ENCODE measurements around the gene NPTXR. TPM values are rescaled to one million over a fixed set of nuclear protein-coding genes. Genes with fewer than 3 reads are reported as not detected.

NPTXR gene
- polyA plus RNA-seq, 4 donors, result 0.22 to 5.3 (median 2.2) TPM

GRCh38 chr22:38776086-38776485 lies 67.7 kb downstream of the NPTXR start:
- Histone ChIP-seq H3K27ac (ENCODE audit: low read depth in 1 of 3, low read length in 2 of 3) (no peak overlapping the region), H3K4me1 (ENCODE audit: control insufficient read depth in 3 of 3, insufficient read depth in 2 of 3, low read depth in 1 of 3, low read length in 2 of 3) (no peaks in the 10 kb centered on the region), H3K36me3 (ENCODE audit: control insufficient read depth in 3 of 3, insufficient read depth in 2 of 3, low read depth in 1 of 3, low read length in 3 of 3) (peaks cover 0 to 35% (median 0%) of the 10 kb centered on the region in 3 donors), H3K9me3 (ENCODE audit: control insufficient read depth in 2 of 2, insufficient read depth in 1 of 2, low read depth in 1 of 2, low read length in 1 of 2) (no peaks in the 10 kb centered on the region), H3K27me3 (ENCODE audit: control insufficient read depth in 3 of 3, insufficient read depth in 3 of 3, low read length in 3 of 3) (no peaks in the 10 kb centered on the region), H3K4me3 (ENCODE audit: low read depth in 1 of 3, low read length in 3 of 3) (no peak overlapping the region)
- DNase-seq (no peak), FAIRE-seq (no peak)
- WGBS, 3 donors, result 62 to 73% (median 71%) methylated on average over 6 of the region's 6 CpGs

GRCh38 chr22:38775656-38776055 lies 68.2 kb downstream of the NPTXR start:
- no peak overlapping the region for H3K4me3 ChIP-seq (ENCODE audit: low read depth in 1 of 3, low read length in 3 of 3)
- no peaks in the 10 kb centered on the region for H3K27me3 ChIP-seq (ENCODE audit: control insufficient read depth in 3 of 3, insufficient read depth in 3 of 3, low read length in 3 of 3)
- H3K9me3 ChIP-seq (ENCODE audit: control insufficient read depth in 2 of 2, insufficient read depth in 1 of 2, low read depth in 1 of 2, low read length in 1 of 2), result no peaks in the 10 kb centered on the region
- no peaks in the 10 kb centered on the region for H3K4me1 ChIP-seq (ENCODE audit: control insufficient read depth in 3 of 3, insufficient read depth in 2 of 3, low read depth in 1 of 3, low read length in 2 of 3)
- H3K27ac ChIP-seq (ENCODE audit: low read depth in 1 of 3, low read length in 2 of 3), result no peak overlapping the region
- peaks cover 0 to 31% (median 0%) of the 10 kb centered on the region in 3 donors for H3K36me3 ChIP-seq (ENCODE audit: control insufficient read depth in 3 of 3, insufficient read depth in 2 of 3, low read depth in 1 of 3, low read length in 3 of 3)
- 72 to 81% (median 76%) methylated on average over 13 of the region's 13 CpGs for WGBS, 3 donors
- DNase-seq (no peak), FAIRE-seq (no peak)

- no peaks in the 10 kb centered on the region for H3K4me1 ChIP-seq (ENCODE audit: control insufficient read depth in 3 of 3, insufficient read depth in 2 of 3, low read depth in 1 of 3, low read length in 2 of 3)
- H3K4me3 ChIP-seq (ENCODE audit: low read depth in 1 of 3, low read length in 3 of 3), result no peak overlapping the region
- H3K36me3 ChIP-seq (ENCODE audit: control insufficient read depth in 3 of 3, insufficient read depth in 2 of 3, low read depth in 1 of 3, low read length in 3 of 3), result peaks cover 0 to 20% (median 0%) of the 10 kb centered on the region in 3 donors
- FAIRE-seq, result no peak
- 78 to 81% (median 79%) methylated on average over 11 of the region's 11 CpGs for WGBS, 3 donors
- DNase-seq, result no peak
- no peaks in the 10 kb centered on the region for H3K27me3 ChIP-seq (ENCODE audit: control insufficient read depth in 3 of 3, insufficient read depth in 3 of 3, low read length in 3 of 3)
- no peak overlapping the region for H3K27ac ChIP-seq (ENCODE audit: low read depth in 1 of 3, low read length in 2 of 3)
- H3K9me3 ChIP-seq (ENCODE audit: control insufficient read depth in 2 of 2, insufficient read depth in 1 of 2, low read depth in 1 of 2, low read length in 1 of 2), result no peaks in the 10 kb centered on the region
These were observed 69.2 kb downstream of the NPTXR start for GRCh38 chr22:38774496-38775166.

- Histone ChIP-seq H3K36me3 (ENCODE audit: control insufficient read depth in 3 of 3, insufficient read depth in 2 of 3, low read depth in 1 of 3, low read length in 3 of 3) (peaks cover 0 to 9% (median 0%) of the 10 kb centered on the region in 3 donors), H3K27me3 (ENCODE audit: control insufficient read depth in 3 of 3, insufficient read depth in 3 of 3, low read length in 3 of 3) (no peaks in the 10 kb centered on the region), H3K9me3 (ENCODE audit: control insufficient read depth in 2 of 2, insufficient read depth in 1 of 2, low read depth in 1 of 2, low read length in 1 of 2) (no peaks in the 10 kb centered on the region), H3K27ac (ENCODE audit: low read depth in 1 of 3, low read length in 2 of 3) (no peak overlapping the region), H3K4me3 (ENCODE audit: low read depth in 1 of 3, low read length in 3 of 3) (no peak overlapping the region), H3K4me1 (ENCODE audit: control insufficient read depth in 3 of 3, insufficient read depth in 2 of 3, low read depth in 1 of 3, low read length in 2 of 3) (no peaks in the 10 kb centered on the region)
- WGBS, 3 donors, result 93 to 96% (median 94%) methylated on average over 4 of the region's 4 CpGs
- FAIRE-seq, result no peak
- no peak for DNase-seq
These were observed 70.4 kb downstream of the NPTXR start for GRCh38 chr22:38773363-38773946.

DNA sequence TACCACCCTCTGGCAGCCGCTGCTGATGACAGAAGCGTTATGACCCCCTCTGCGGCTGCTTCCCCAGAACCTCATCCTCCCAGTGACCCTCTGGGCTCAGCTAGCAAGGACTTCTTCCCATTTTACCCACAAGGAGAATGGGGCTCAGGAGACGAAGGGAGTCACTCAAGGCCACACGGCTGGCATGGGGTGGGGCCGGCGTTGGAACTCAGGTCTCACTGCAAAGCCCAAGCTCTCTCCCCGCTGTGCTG lies 71.3 kb downstream of the NPTXR start:
- Histone ChIP-seq H3K4me3 (ENCODE audit: low read depth in 1 of 3, low read length in 3 of 3) (no peak overlapping the region), H3K9me3 (ENCODE audit: control insufficient read depth in 2 of 2, insufficient read depth in 1 of 2, low read depth in 1 of 2, low read length in 1 of 2) (no peaks in the 10 kb centered on the region), H3K4me1 (ENCODE audit: control insufficient read depth in 3 of 3, insufficient read depth in 2 of 3, low read depth in 1 of 3, low read length in 2 of 3) (no peaks in the 10 kb centered on the region), H3K36me3 (ENCODE audit: control insufficient read depth in 3 of 3, insufficient read depth in 2 of 3, low read depth in 1 of 3, low read length in 3 of 3) (peaks cover 0 to 4% (median 0%) of the 10 kb centered on the region in 3 donors), H3K27ac (ENCODE audit: low read depth in 1 of 3, low read length in 2 of 3) (no peak overlapping the region), H3K27me3 (ENCODE audit: control insufficient read depth in 3 of 3, insufficient read depth in 3 of 3, low read length in 3 of 3) (no peaks in the 10 kb centered on the region)
- no peak for DNase-seq
- 70 to 82% (median 74%) methylated on average over 8 of the region's 8 CpGs for WGBS, 3 donors
- FAIRE-seq, result no peak

GRCh38 chr22:38770257-38770949 lies 73.4 kb downstream of the NPTXR start:
- DNase-seq (no peak), FAIRE-seq (no peak)
- WGBS, 3 donors, result 89 to 92% (median 89%) methylated on average over 16 of the region's 16 CpGs

More at GRCh38 chr22:38770257-38770949, 73.4 kb downstream of the NPTXR start:
- no peaks in the 10 kb centered on the region for H3K9me3 ChIP-seq (ENCODE audit: control insufficient read depth in 2 of 2, insufficient read depth in 1 of 2, low read depth in 1 of 2, low read length in 1 of 2)
- H3K27ac ChIP-seq (ENCODE audit: low read depth in 1 of 3, low read length in 2 of 3), result no peak overlapping the region
- no peaks in the 10 kb centered on the region for H3K36me3 ChIP-seq (ENCODE audit: control insufficient read depth in 3 of 3, insufficient read depth in 2 of 3, low read depth in 1 of 3, low read length in 3 of 3)
- H3K4me3 ChIP-seq (ENCODE audit: low read depth in 1 of 3, low read length in 3 of 3), result no peak overlapping the region
- H3K27me3 ChIP-seq (ENCODE audit: control insufficient read depth in 3 of 3, insufficient read depth in 3 of 3, low read length in 3 of 3), result no peaks in the 10 kb centered on the region
- no peaks in the 10 kb centered on the region for H3K4me1 ChIP-seq (ENCODE audit: control insufficient read depth in 3 of 3, insufficient read depth in 2 of 3, low read depth in 1 of 3, low read length in 2 of 3)

Other genes with a start within 250 kb of the NPTXR start
- under 1 TPM in 2 of 4 donors, not detected in 2; 0.36 to 0.71 TPM for gene FAM227A, start 187.6 kb downstream of the NPTXR start, polyA plus RNA-seq
- 10 to 100 TPM; 17.3 to 39.4 (median 31.9) TPM for gene CBY1, start 187.4 kb downstream of the NPTXR start, polyA plus RNA-seq
- gene TOMM22, start 162.1 kb downstream of the NPTXR start, polyA plus RNA-seq, result 10 to 100 TPM; 42.5 to 82.5 (median 52.0) TPM
- 10 to 100 TPM; 34.6 to 90.5 (median 56.4) TPM for gene JOSD1, start 143.1 kb downstream of the NPTXR start, polyA plus RNA-seq
- gene GTPBP1, start 138.1 kb downstream of the NPTXR start, polyA plus RNA-seq, result 10 to 100 TPM; 13.0 to 60.5 (median 24.0) TPM
- gene SUN2, start 88.0 kb downstream of the NPTXR start, polyA plus RNA-seq, result 10 to 100 TPM; 19.0 to 94.2 (median 43.4) TPM
- 10 to 100 TPM in 2 of 4 donors, 1 to 10 TPM in 2; 9.2 to 17.4 (median 12.8) TPM for gene DNAL4, start 49.9 kb downstream of the NPTXR start, polyA plus RNA-seq
- 10 to 100 TPM in 2 of 4 donors, 1 to 10 TPM in 2; 1.1 to 16.0 (median 9.5) TPM for gene CBX6, start 28.2 kb upstream of the NPTXR start, polyA plus RNA-seq
- gene APOBEC3A, start 113.6 kb upstream of the NPTXR start, polyA plus RNA-seq, result under 1 TPM in 3 of 4 donors, not detected in 1; 0.13 to 0.81 (median 0.37) TPM
- gene APOBEC3B, start 138.3 kb upstream of the NPTXR start, polyA plus RNA-seq, result 1 to 10 TPM; 3.5 to 5.8 (median 4.6) TPM
- gene APOBEC3C, start 170.2 kb upstream of the NPTXR start, polyA plus RNA-seq, result 10 to 100 TPM in 2 of 4 donors, 1 to 10 TPM in 2; 2.2 to 16.3 (median 11.2) TPM
- gene APOBEC3D, start 177.1 kb upstream of the NPTXR start, polyA plus RNA-seq, result 1 to 10 TPM in 3 of 4 donors, not detected in 1; 1.1 to 2.9 (median 2.4) TPM
- gene APOBEC3F, start 196.8 kb upstream of the NPTXR start, polyA plus RNA-seq, result 1 to 10 TPM; 3.1 to 4.4 (median 3.6) TPM
- 1 to 10 TPM; 1.3 to 8.0 (median 5.9) TPM for gene APOBEC3G, start 233.2 kb upstream of the NPTXR start, polyA plus RNA-seq

Measured in small intestine (tissue), 7 donors.